Neural progenitor cell (in vitro differentiated cells): ENCODE measurements around the gene NPHP1. TPM values are rescaled to one million over a fixed set of nuclear protein-coding genes. Genes with fewer than 3 reads are reported as not detected.

Experiments used
- DNase-seq: peaks from one replicate; pipeline ENCODE4 v3.0.0-alpha.2; 2016; ENCODE audit warnings: low spot score
- H2AFZ ChIP-seq: fragments of 200-600 bp; sonication (generic); replicated peaks from 2 replicates; pipeline ENCODE4 v1.6.1; 2016; ENCODE audit warnings: antibody characterized with exemption
- H3F3A ChIP-seq: fragments of 200-600 bp; sonication (generic); 2 replicates; pipeline ENCODE4 v1.6.1; 2016; ENCODE audit warnings: antibody characterized with exemption, low read depth
- H3K27ac ChIP-seq: fragments of 200-600 bp; sonication (generic); 2 replicates; pipeline ENCODE4 v1.5.1; 2016; ENCODE audit warnings: mild to moderate bottlenecking
- H3K27me3 ChIP-seq: fragments of 200-600 bp; sonication (generic); 2 replicates; pipeline ENCODE4 v1.6.1; 2016; ENCODE audit warnings: mild to moderate bottlenecking, moderate library complexity
- H3K36me3 ChIP-seq: fragments of 200-600 bp; sonication (generic); 2 replicates; pipeline ENCODE4 v1.5.1; 2016
- H3K4me1 ChIP-seq: fragments of 200-600 bp; sonication (generic); 2 replicates; pipeline ENCODE4 v1.6.1; 2016; ENCODE audit warnings: mixed run types
- H3K4me2 ChIP-seq: fragments of 200-600 bp; sonication (generic); 2 replicates; pipeline ENCODE4 v1.6.1; 2016
- H3K4me3 ChIP-seq: fragments of 200-600 bp; sonication (generic); 2 replicates; pipeline ENCODE4 v1.5.1; 2016
- H3K79me2 ChIP-seq: fragments of 200-600 bp; sonication (generic); 2 replicates; pipeline ENCODE4 v1.6.1; 2016; ENCODE audit warnings: low read depth
- H3K9ac ChIP-seq: fragments of 200-600 bp; sonication (generic); 2 replicates; pipeline ENCODE4 v1.6.1; 2016
- H3K9me3 ChIP-seq: fragments of 200-600 bp; sonication (generic); 2 replicates; pipeline ENCODE4 v1.5.1; 2016; ENCODE audit warnings: low read depth
- H4K20me1 ChIP-seq: fragments of 200-600 bp; sonication (generic); 2 replicates; pipeline ENCODE4 v1.6.1; 2016; ENCODE audit warnings: low read depth
- H3K27ac Mint-ChIP-seq: 3 replicates; pipeline ENCODE4 v1.8.0; 2021; ENCODE audit warnings: mixed read lengths
- H3K27me3 Mint-ChIP-seq: 2 replicates; pipeline ENCODE4 v1.8.0; 2022; ENCODE audit warnings: low read depth, mild to moderate bottlenecking, inconsistent platforms, moderate library complexity, mixed read lengths; ENCODE audit not compliant: insufficient read depth
- H3K36me3 Mint-ChIP-seq: 3 replicates; pipeline ENCODE4 v1.8.0; 2021; ENCODE audit warnings: mixed read lengths
- H3K4me1 Mint-ChIP-seq: 3 replicates; pipeline ENCODE4 v1.8.0; 2021; ENCODE audit warnings: mixed read lengths
- H3K4me3 Mint-ChIP-seq: 3 replicates; pipeline ENCODE4 v1.8.0; 2021; ENCODE audit warnings: mild to moderate bottlenecking, moderate library complexity, mixed read lengths
- H3K9me3 Mint-ChIP-seq: 3 replicates; pipeline ENCODE4 v1.8.0; 2020; ENCODE audit warnings: mixed read lengths
- EZH2 ChIP-seq: fragments of 200-600 bp; sonication (generic); IDR thresholded peaks from 2 replicates; pipeline ENCODE4 v1.6.1; 2017; ENCODE audit warnings: antibody characterized with exemption, mild to moderate bottlenecking, moderate library complexity
- EZH2phosphoT487 ChIP-seq: fragments of 200-600 bp; sonication (generic); IDR thresholded peaks from 2 replicates; pipeline ENCODE4 v1.6.1; 2017; ENCODE audit warnings: antibody characterized with exemption
- total RNA-seq: library from RNA; depleted of rRNA; stranded (reverse); fragments of >200 nt; gene quantifications from 2 replicates; pipeline ENCODE4 v1.2.3, GENCODE V29; 2015; ENCODE audit warnings: low replicate concordance
- TF ChIP-seq, protein P1 (sequence below): fragments of 200-600 bp; sonication (generic); IDR thresholded peaks from 2 replicates; pipeline ENCODE4 v1.5.1; 2017; ENCODE audit warnings: antibody characterized with exemption, mild to moderate bottlenecking

Gene NPHP1
- total RNA-seq, 1 donor from 2014 or later: 8.1 TPM

DNA sequence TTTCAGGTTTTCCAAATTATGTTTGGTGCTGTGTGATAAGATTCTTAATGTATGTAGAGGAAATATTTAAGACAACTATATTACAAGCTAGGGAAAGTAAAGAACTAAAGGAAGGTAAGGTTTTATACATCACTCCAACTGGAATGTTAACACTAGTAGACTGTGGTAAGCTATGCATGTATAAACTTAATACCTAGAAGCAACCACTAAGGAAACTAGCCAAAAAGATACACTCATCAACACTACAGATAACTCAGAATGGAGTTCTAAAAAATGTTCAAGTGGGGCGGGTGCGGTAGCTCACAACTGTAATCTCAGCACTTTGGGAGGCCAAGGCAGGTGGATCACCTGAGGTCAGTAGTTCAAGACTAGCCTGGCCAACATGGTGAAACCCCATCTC, 51.4 kb downstream of the NPHP1 start:
- no peak for DNase-seq
- TF ChIP-seq, protein P1, sequence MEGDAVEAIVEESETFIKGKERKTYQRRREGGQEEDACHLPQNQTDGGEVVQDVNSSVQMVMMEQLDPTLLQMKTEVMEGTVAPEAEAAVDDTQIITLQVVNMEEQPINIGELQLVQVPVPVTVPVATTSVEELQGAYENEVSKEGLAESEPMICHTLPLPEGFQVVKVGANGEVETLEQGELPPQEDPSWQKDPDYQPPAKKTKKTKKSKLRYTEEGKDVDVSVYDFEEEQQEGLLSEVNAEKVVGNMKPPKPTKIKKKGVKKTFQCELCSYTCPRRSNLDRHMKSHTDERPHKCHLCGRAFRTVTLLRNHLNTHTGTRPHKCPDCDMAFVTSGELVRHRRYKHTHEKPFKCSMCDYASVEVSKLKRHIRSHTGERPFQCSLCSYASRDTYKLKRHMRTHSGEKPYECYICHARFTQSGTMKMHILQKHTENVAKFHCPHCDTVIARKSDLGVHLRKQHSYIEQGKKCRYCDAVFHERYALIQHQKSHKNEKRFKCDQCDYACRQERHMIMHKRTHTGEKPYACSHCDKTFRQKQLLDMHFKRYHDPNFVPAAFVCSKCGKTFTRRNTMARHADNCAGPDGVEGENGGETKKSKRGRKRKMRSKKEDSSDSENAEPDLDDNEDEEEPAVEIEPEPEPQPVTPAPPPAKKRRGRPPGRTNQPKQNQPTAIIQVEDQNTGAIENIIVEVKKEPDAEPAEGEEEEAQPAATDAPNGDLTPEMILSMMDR: no peak
- no peak for TF ChIP-seq EZH2
- TF ChIP-seq EZH2phosphoT487: no peak
- no peak overlapping the region for H2AFZ ChIP-seq
- peaks cover 5% of the 10 kb centered on the region for H3K9me3 ChIP-seq
- Mint-ChIP-seq H3K9me3 (peaks cover 15% of the 10 kb centered on the region), H3K4me3 (no peak overlapping the region), H3K27me3 (no peaks in the 10 kb centered on the region), H3K4me1 (no peaks in the 10 kb centered on the region), H3K36me3 (peaks cover 13% of the 10 kb centered on the region), H3K27ac (no peak overlapping the region)
- H3K4me3 ChIP-seq: no peak overlapping the region
- H3K4me2 ChIP-seq: no peak overlapping the region
- H3K36me3 ChIP-seq: no peaks in the 10 kb centered on the region
- H3K9ac ChIP-seq: no peak overlapping the region
- H4K20me1 ChIP-seq: no peaks in the 10 kb centered on the region
- H3K27ac ChIP-seq: no peak overlapping the region
- H3F3A ChIP-seq: no peaks in the 10 kb centered on the region
- H3K27me3 ChIP-seq: no peaks in the 10 kb centered on the region
- H3K79me2 ChIP-seq: no peaks in the 10 kb centered on the region
- no peaks in the 10 kb centered on the region for H3K4me1 ChIP-seq

DNA sequence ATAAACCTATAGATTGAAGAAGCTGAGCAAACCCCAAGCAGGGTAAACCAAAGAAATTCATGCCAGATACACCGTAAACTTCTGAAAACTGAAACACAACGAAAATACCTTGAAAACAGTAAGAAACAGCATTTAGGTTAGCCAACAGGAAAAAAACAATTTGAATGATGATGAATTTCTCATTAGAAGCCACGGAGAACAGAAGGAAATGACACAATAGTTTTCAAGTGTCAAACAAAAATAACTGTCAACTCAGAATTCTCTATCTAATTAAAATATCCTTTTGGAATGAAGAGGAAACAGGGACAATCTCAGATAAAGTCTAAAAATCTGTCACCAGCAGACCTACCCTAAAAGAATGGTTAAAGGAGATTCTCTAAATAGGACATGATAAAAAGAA, 51.9 kb downstream of the NPHP1 start:
- Histone ChIP-seq H3K79me2 (no peaks in the 10 kb centered on the region), H3F3A (no peaks in the 10 kb centered on the region), H4K20me1 (no peaks in the 10 kb centered on the region), H3K27me3 (no peaks in the 10 kb centered on the region), H3K9ac (no peak overlapping the region), H2AFZ (no peak overlapping the region), H3K4me3 (no peak overlapping the region), H3K27ac (no peak overlapping the region), H3K36me3 (no peaks in the 10 kb centered on the region), H3K4me1 (no peaks in the 10 kb centered on the region), H3K4me2 (no peak overlapping the region), H3K9me3 (peaks cover 5% of the 10 kb centered on the region)
- Mint-ChIP-seq H3K36me3 (peaks cover 13% of the 10 kb centered on the region), H3K4me3 (no peak overlapping the region), H3K9me3 (peaks cover 17% of the 10 kb centered on the region), H3K27ac (no peak overlapping the region), H3K4me1 (no peaks in the 10 kb centered on the region), H3K27me3 (no peaks in the 10 kb centered on the region)
- no peak for DNase-seq
- TF ChIP-seq EZH2phosphoT487 (no peak), EZH2 (no peak)
- TF ChIP-seq, protein P1: no peak

DNA sequence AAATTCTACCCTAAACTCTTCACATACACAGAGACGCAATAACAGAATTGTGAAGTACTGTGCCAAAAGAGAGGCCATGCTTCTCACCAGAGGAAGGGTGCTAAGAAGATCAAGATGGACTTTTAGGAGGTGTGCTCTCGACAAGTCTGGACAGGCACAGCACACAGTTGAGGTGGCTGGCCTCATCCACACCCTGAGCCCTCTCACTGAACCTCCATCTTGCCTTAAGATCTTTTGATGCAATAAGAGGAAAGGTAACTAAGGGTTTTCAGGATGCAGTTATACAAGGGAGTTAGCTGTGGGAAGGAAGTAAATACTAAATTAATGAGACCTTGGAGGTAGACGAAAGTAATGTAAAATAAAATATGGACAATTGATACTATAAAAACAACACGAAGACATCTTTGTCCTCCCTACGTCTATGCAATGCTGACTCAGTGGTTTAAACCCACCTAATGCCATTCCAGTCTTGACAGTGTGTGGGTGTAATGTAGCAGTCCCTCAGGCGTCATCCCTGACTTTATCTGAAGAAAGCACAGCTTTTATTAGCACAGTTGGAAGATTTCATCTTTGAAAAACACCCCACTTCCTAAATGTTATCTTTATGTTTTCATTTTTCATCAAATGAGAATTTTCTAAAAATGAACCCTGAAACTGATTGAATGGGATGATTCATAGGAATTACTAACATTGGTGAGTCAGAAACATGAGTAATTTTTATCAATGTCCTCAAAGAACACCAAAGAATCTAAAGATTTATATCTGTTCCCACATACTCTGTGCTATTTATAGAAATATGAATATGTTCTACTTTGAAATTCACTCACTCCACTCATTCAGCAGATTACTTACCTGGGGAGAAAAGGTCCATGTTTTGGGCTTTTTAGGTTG, 55.2 kb downstream of the NPHP1 start:
- Histone ChIP-seq H3K9me3 (peaks cover 3% of the 10 kb centered on the region), H3F3A (no peaks in the 10 kb centered on the region), H2AFZ (no peak overlapping the region), H3K4me3 (no peak overlapping the region), H3K9ac (no peak overlapping the region), H3K4me1 (no peaks in the 10 kb centered on the region), H3K27me3 (no peaks in the 10 kb centered on the region), H3K79me2 (no peaks in the 10 kb centered on the region), H3K36me3 (no peaks in the 10 kb centered on the region), H3K27ac (no peak overlapping the region), H4K20me1 (no peaks in the 10 kb centered on the region), H3K4me2 (no peak overlapping the region)
- Mint-ChIP-seq H3K36me3 (peaks cover 8% of the 10 kb centered on the region), H3K4me1 (no peaks in the 10 kb centered on the region), H3K9me3 (peaks cover 12% of the 10 kb centered on the region), H3K27me3 (no peaks in the 10 kb centered on the region), H3K27ac (no peak overlapping the region), H3K4me3 (no peak overlapping the region)
- TF ChIP-seq EZH2 (no peak), EZH2phosphoT487 (no peak)
- TF ChIP-seq, protein P1: no peak
- DNase-seq: no peak
